Peyer's patch (tissue), 4 donors: Measurements from ENCODE around the gene DPP7. TPM values are rescaled to one million over a fixed set of nuclear protein-coding genes. Genes with fewer than 3 reads are reported as not detected.
A peak's percentile ranks its signal among the peaks of the same experiment; 100 is the strongest.

Source experiments
- DNase-seq, 3 donors: peaks; one replicate each; pipeline ENCODE4 v3.0.0-alpha.2; 2017 to 2019
- H3K27ac ChIP-seq, 4 donors: fragments of 200-600 bp; sonication (generic); one replicate each; pipeline ENCODE4 v1.5.1; 2016 to 2019
- H3K27me3 ChIP-seq, 2 donors: fragments of 200-600 bp; sonication (generic); one replicate each; pipeline ENCODE4 v1.5.1; 2019
- H3K36me3 ChIP-seq, 3 donors: fragments of 200-600 bp; sonication (generic); one replicate each; pipeline ENCODE4 v1.5.1; 2016 to 2019
- H3K4me1 ChIP-seq, 4 donors: fragments of 200-600 bp; sonication (generic); one replicate each; pipeline ENCODE4 v1.5.1; 2016 to 2019
- H3K4me3 ChIP-seq, 4 donors: fragments of 200-600 bp; sonication (generic); 1 replicate in 3 of 4; 2 replicates in 1 of 4; pipeline ENCODE4 v1.5.1; 2016 to 2019; ENCODE audit warnings: mild to moderate bottlenecking in 1 of 4
- H3K9me3 ChIP-seq, 4 donors: fragments of 200-600 bp; sonication (generic); one replicate each; pipeline ENCODE4 v1.5.1; 2016 to 2019; ENCODE audit warnings: mild to moderate bottlenecking in 1 of 4
- CTCF ChIP-seq, 6 experiments: fragments of 450-650 bp in 4 of 6; fragments of 200-600 bp in 2 of 6; sonication (generic) in 1 of 6; IDR thresholded peaks; one replicate each; pipeline ENCODE4 v1.5.1; 2017 to 2019; ENCODE audit warnings: antibody characterized with exemption in 6 of 6, mild to moderate bottlenecking in 3 of 6, moderate library complexity in 1 of 6
- POLR2A ChIP-seq, 2 donors: fragments of 450-650 bp; IDR thresholded peaks; one replicate each; pipeline ENCODE4 v1.5.1; 2017; ENCODE audit warnings: antibody characterized with exemption in 2 of 2, mild to moderate bottlenecking in 2 of 2, moderate library complexity in 2 of 2
- total RNA-seq, 4 donors: library from RNA; depleted of rRNA; stranded (reverse); fragments of >200 nt; gene quantifications; one replicate each; pipeline ENCODE4 v1.1.0, GENCODE V29; 2016

DPP7 gene
- total RNA-seq, 4 donors from 2014 or later: 44.7 to 177 (median 76.7) TPM

GRCh38 chr9:137071282-137071681, 43.3 kb downstream of the DPP7 start:
- peaks cover 0 to 8% of the 10 kb centered on the region in 2 donors for H3K27me3 ChIP-seq
- H3K4me1 ChIP-seq: peaks cover 0 to 44% (median 13%) of the 10 kb centered on the region in 4 donors
- H3K36me3 ChIP-seq: no peaks in the 10 kb centered on the region
- TF ChIP-seq POLR2A (IDR thresholded peaks at IDR 0.05) (no peak), CTCF (IDR thresholded peaks at IDR 0.05) (no peak)
- H3K9me3 ChIP-seq: no peaks in the 10 kb centered on the region
- H3K27ac ChIP-seq: peak overlapping the region in 1 of 4 donors; percentile 20
- DNase-seq: no peak
- peak overlapping the region in 1 of 4 donors; percentile 72 for H3K4me3 ChIP-seq

GRCh38 chr9:137070906-137071275, 43.6 kb downstream of the DPP7 start:
- peak in 1 of 3 donors; percentile 26 for DNase-seq
- TF ChIP-seq CTCF (IDR thresholded peaks at IDR 0.05) (peak in 2 of 6 experiments; percentile 11 to 18), POLR2A (IDR thresholded peaks at IDR 0.05) (no peak)
- Histone ChIP-seq H3K36me3 (no peaks in the 10 kb centered on the region), H3K4me1 (peaks cover 0 to 44% (median 13%) of the 10 kb centered on the region in 4 donors), H3K27me3 (peaks cover 0 to 8% of the 10 kb centered on the region in 2 donors), H3K9me3 (no peaks in the 10 kb centered on the region), H3K27ac (peak overlapping the region; percentile 20 to 75 (median 44)), H3K4me3 (peak overlapping the region; percentile 26 to 72 (median 58))

- TF ChIP-seq POLR2A (IDR thresholded peaks at IDR 0.05): no peak
- peak in 1 of 6 experiments; percentile 3 for TF ChIP-seq CTCF (IDR thresholded peaks at IDR 0.05)
- H3K4me1 ChIP-seq: peaks cover 0 to 44% (median 13%) of the 10 kb centered on the region in 4 donors
- H3K9me3 ChIP-seq: no peaks in the 10 kb centered on the region
- DNase-seq: peak; percentile 87 to 95 (median 90)
- peak within 1 kb of the TSS; percentile 26 to 72 (median 58) for H3K4me3 ChIP-seq
- peak within 1 kb of the TSS; percentile 20 to 75 (median 46) for H3K27ac ChIP-seq
- peaks cover 0 to 8% of the 10 kb centered on the region in 2 donors for H3K27me3 ChIP-seq
- no peaks in the 10 kb centered on the region for H3K36me3 ChIP-seq
Observed at GRCh38 chr9:137070201-137070905, 44.2 kb downstream of the DPP7 start, which contains the start of gene SAPCD2. SAPCD2 (minus strand) TSS chr9:137070557; CDS start chr9:137070460, 97 bp downstream.

GRCh38 chr9:137069508-137070091, 44.9 kb downstream of the DPP7 start:
- Histone ChIP-seq H3K27ac (peak overlapping the region in 3 of 4 donors; percentile 18 to 75 (median 55)), H3K36me3 (no peaks in the 10 kb centered on the region), H3K27me3 (peaks cover 0 to 8% of the 10 kb centered on the region in 2 donors), H3K4me1 (peaks cover 0 to 44% (median 13%) of the 10 kb centered on the region in 4 donors), H3K4me3 (peak overlapping the region; percentile 26 to 72 (median 58)), H3K9me3 (no peaks in the 10 kb centered on the region)
- no peak for DNase-seq
- TF ChIP-seq POLR2A (IDR thresholded peaks at IDR 0.05) (no peak), CTCF (IDR thresholded peaks at IDR 0.05) (no peak)

- no peaks in the 10 kb centered on the region for H3K9me3 ChIP-seq
- TF ChIP-seq CTCF (IDR thresholded peaks at IDR 0.05) (no peak), POLR2A (IDR thresholded peaks at IDR 0.05) (no peak)
- peak overlapping the region in 1 of 4 donors; percentile 72 for H3K27ac ChIP-seq
- DNase-seq: no peak
- peak overlapping the region in 1 of 4 donors; percentile 69 for H3K4me3 ChIP-seq
- peaks cover 0 to 8% of the 10 kb centered on the region in 2 donors for H3K27me3 ChIP-seq
- H3K4me1 ChIP-seq: peaks cover 0 to 44% (median 14%) of the 10 kb centered on the region in 4 donors
- no peaks in the 10 kb centered on the region for H3K36me3 ChIP-seq
Observed at GRCh38 chr9:137068539-137069507, 45.7 kb downstream of the DPP7 start.
